MM.1S (cell line): ENCODE results near the gene RBMS3.

ENCODE experiments used
- EZH2 ChIP-seq: fragments of 300-600 bp; sonication (generic); optimal IDR thresholded peaks from 2 replicates; pipeline ENCODE3; 2017; ENCODE audit warnings: low read depth, mild to moderate bottlenecking, antibody characterized with exemption, low read length, mixed read lengths
- EZH2phosphoT487 ChIP-seq: fragments of 300-600 bp; sonication (generic); IDR thresholded peaks from 2 replicates; pipeline ENCODE4 v1.6.1; 2018; ENCODE audit warnings: antibody characterized with exemption, low read length
- TF ChIP-seq, protein P1 (sequence below): fragments of 300-600 bp; sonication (generic); IDR thresholded peaks from 2 replicates; pipeline ENCODE4 v1.5.1; 2016; ENCODE audit warnings: antibody characterized with exemption, low read length, mixed read lengths

DNA sequence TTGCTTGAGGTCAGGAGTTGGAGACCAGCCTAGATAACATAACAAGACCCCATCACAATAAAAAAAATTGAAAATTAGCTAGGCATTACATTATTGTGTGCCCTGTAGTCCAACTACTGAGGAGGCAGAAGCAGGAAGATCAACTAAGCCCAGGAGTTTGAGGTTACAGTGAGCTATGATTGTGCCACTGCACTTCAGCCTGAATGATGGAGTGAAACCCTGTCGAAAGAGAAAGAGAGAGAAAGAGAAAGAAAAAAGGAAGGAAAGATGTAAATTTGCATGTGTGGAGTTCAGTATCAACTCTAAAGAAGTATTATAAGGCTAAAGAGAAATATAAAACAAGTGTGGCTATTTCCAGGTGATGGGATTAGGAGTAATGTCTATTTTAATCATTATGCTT lies 661.4 kb downstream of the RBMS3 start:
- TF ChIP-seq, protein P1, sequence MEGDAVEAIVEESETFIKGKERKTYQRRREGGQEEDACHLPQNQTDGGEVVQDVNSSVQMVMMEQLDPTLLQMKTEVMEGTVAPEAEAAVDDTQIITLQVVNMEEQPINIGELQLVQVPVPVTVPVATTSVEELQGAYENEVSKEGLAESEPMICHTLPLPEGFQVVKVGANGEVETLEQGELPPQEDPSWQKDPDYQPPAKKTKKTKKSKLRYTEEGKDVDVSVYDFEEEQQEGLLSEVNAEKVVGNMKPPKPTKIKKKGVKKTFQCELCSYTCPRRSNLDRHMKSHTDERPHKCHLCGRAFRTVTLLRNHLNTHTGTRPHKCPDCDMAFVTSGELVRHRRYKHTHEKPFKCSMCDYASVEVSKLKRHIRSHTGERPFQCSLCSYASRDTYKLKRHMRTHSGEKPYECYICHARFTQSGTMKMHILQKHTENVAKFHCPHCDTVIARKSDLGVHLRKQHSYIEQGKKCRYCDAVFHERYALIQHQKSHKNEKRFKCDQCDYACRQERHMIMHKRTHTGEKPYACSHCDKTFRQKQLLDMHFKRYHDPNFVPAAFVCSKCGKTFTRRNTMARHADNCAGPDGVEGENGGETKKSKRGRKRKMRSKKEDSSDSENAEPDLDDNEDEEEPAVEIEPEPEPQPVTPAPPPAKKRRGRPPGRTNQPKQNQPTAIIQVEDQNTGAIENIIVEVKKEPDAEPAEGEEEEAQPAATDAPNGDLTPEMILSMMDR, result no peak
- TF ChIP-seq EZH2phosphoT487 (no peak), EZH2 (no peak)
